Measurements from ENCODE around the gene NUMA1. TPM values are rescaled to one million over a fixed set of nuclear protein-coding genes. Genes with fewer than 3 reads are reported as not detected.
A peak's percentile ranks its signal among the peaks of the same experiment; 100 is the strongest.

The NUMA1 gene
- total and polyA plus RNA-seq, 2 experiments from 2014 or later = 119 to 417 TPM

DNA sequence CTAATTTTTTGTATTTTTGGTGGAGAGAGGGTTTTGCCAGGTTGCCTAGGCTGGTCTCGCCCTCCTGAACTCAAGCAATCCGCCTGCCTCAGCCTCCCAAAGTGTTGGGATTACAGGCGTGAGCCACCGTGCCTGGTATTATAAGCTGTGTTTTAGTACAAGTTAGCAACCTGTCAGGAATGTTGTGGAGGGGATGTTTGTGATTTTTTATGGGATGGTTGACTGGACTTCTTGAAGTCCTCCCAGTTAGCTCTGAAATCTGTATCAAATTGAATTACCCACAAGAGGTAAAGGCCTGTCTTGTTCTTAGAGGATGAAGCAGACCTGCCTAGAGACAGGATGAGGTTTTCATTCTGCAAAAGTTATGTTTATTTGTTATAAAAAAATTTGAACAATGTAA, 115.7 kb downstream of the NUMA1 start:
- H3K27ac ChIP-seq = no peak overlapping the region
- no peak for DNase-seq (ENCODE audit: low read depth in 1 of 2, low spot score in 1 of 2)

DNA sequence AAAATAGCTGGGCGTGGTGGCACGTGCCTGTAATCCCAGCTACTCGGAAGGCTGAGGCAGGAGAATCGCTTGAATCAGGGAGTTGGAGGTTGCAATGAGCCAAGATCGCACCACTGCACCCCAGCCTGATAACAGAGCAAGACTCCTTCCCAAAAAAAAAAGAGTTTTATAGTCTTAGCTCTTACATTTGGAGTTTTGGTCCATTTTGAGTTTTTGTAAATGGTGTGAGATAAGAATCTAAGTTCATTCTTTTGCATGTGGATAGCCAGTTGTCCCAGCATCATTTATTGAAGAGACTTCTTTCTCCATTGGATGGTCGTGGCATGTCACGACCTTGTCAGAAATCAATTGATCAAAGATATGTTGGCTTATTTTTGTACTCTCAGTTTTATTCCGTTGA, 116.9 kb downstream of the NUMA1 start:
- no peaks in the 10 kb centered on the region for H3K4me1 ChIP-seq (ENCODE audit: low read depth)
- H3K9me3 ChIP-seq (ENCODE audit: low read depth) = no peaks in the 10 kb centered on the region
- no peaks in the 10 kb centered on the region for H3K27me3 ChIP-seq
- TF ChIP-seq, protein P1, sequence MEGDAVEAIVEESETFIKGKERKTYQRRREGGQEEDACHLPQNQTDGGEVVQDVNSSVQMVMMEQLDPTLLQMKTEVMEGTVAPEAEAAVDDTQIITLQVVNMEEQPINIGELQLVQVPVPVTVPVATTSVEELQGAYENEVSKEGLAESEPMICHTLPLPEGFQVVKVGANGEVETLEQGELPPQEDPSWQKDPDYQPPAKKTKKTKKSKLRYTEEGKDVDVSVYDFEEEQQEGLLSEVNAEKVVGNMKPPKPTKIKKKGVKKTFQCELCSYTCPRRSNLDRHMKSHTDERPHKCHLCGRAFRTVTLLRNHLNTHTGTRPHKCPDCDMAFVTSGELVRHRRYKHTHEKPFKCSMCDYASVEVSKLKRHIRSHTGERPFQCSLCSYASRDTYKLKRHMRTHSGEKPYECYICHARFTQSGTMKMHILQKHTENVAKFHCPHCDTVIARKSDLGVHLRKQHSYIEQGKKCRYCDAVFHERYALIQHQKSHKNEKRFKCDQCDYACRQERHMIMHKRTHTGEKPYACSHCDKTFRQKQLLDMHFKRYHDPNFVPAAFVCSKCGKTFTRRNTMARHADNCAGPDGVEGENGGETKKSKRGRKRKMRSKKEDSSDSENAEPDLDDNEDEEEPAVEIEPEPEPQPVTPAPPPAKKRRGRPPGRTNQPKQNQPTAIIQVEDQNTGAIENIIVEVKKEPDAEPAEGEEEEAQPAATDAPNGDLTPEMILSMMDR (IDR thresholded peaks at IDR 0.05; ENCODE audit: low read depth, low read length) = no peak
- no peak for DNase-seq (ENCODE audit: low read depth in 1 of 2, low spot score in 1 of 2)
- H3K27ac ChIP-seq = no peak overlapping the region
- no peak overlapping the region for H3K4me3 ChIP-seq
- peaks cover 17% of the 10 kb centered on the region for H3K36me3 ChIP-seq

More for the DNA sequence above, 115.7 kb downstream of the NUMA1 start:
- Histone ChIP-seq H3K36me3 (peaks cover 19% of the 10 kb centered on the region), H3K27me3 (no peaks in the 10 kb centered on the region), H3K9me3 (ENCODE audit: low read depth) (no peaks in the 10 kb centered on the region), H3K4me3 (no peak overlapping the region), H3K4me1 (ENCODE audit: low read depth) (no peaks in the 10 kb centered on the region)
- TF ChIP-seq, protein P1 (IDR thresholded peaks at IDR 0.05; ENCODE audit: low read depth, low read length) = no peak

DNA sequence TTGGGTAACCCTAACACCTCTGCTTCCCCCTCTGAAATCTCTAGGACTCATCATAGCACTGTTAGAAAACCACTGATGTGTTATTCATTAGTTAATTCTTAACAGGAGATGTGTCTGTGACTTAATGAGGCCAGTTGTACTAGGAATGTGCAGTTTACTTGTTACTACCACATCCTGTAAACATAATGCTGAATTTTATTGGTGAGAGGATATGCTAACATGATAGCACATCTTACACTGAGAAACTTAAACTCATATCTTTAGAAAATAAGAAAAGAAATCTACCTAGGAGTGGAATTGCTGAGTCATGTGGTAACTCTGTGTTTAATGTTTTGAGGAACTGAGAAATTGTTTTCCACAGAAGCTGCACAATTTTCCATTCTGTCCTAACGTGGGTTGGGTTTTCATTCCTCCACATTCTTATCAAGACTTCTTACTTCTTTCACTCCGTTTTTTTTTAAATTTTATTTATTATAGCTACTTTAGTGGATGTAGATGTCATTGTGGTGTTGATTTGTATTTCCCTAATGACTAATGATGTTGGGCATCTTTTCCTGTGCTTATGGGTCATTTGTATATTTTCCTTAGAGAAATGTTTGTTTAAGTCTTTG, 117.8 kb downstream of the NUMA1 start:
- H3K4me3 ChIP-seq = no peak overlapping the region
- H3K4me1 ChIP-seq (ENCODE audit: low read depth) = no peaks in the 10 kb centered on the region
- H3K9me3 ChIP-seq (ENCODE audit: low read depth) = no peaks in the 10 kb centered on the region
- TF ChIP-seq, protein P1 (IDR thresholded peaks at IDR 0.05; ENCODE audit: low read depth, low read length) = no peak
- no peak overlapping the region for H3K27ac ChIP-seq
- peak in 1 of 2 donors; percentile 55 for DNase-seq (ENCODE audit: low read depth in 1 of 2, low spot score in 1 of 2)
- no peaks in the 10 kb centered on the region for H3K27me3 ChIP-seq
- peaks cover 17% of the 10 kb centered on the region for H3K36me3 ChIP-seq

- Histone ChIP-seq H3K27ac (no peak overlapping the region), H3K4me3 (no peak overlapping the region), H3K9me3 (ENCODE audit: low read depth) (no peaks in the 10 kb centered on the region), H3K27me3 (no peaks in the 10 kb centered on the region), H3K4me1 (ENCODE audit: low read depth) (no peaks in the 10 kb centered on the region), H3K36me3 (peaks cover 3% of the 10 kb centered on the region)
- no peak for DNase-seq (ENCODE audit: low read depth in 1 of 2, low spot score in 1 of 2)
- TF ChIP-seq, protein P1 (IDR thresholded peaks at IDR 0.05; ENCODE audit: low read depth, low read length) = no peak
Measured at GRCh38 chr11:71955898-71956456, 124.4 kb downstream of the NUMA1 start.

Other genes starting within 250 kb of the NUMA1 start
- gene DEFB108B, start 247.3 kb downstream of the NUMA1 start, total RNA-seq = not detected in 2 replicates
- 0.41 TPM in 1 of 2 replicates, not detected in the other for gene DEFB108B, start 247.3 kb downstream of the NUMA1 start, polyA plus RNA-seq
- not detected in 2 replicates for gene DEFB131B, start 202.1 kb downstream of the NUMA1 start, total RNA-seq
- not detected in 2 replicates for gene DEFB131B, start 202.1 kb downstream of the NUMA1 start, polyA plus RNA-seq
- gene XNDC1N, start 151.9 kb downstream of the NUMA1 start, total RNA-seq = 8.0 and 8.8 TPM in 2 replicates
- 6.3 and 7.9 TPM in 2 replicates for gene XNDC1N, start 151.9 kb downstream of the NUMA1 start, polyA plus RNA-seq
- gene RNF121, start 151.5 kb downstream of the NUMA1 start, total RNA-seq = 27.7 and 28.6 TPM in 2 replicates
- 16.2 and 16.8 TPM in 2 replicates for gene RNF121, start 151.5 kb downstream of the NUMA1 start, polyA plus RNA-seq
- 3.5 and 7.3 TPM in 2 replicates for gene IL18BP, start 81.6 kb downstream of the NUMA1 start, total RNA-seq
- 1.2 and 2.8 TPM in 2 replicates for gene IL18BP, start 81.6 kb downstream of the NUMA1 start, polyA plus RNA-seq
- 4.3 and 5.4 TPM in 2 replicates for gene LRRC51, start 308 bp upstream of the NUMA1 start, total RNA-seq
- 5.6 and 7.3 TPM in 2 replicates for gene LRRC51, start 308 bp upstream of the NUMA1 start, polyA plus RNA-seq
- 100 and 147 TPM in 2 replicates for gene LAMTOR1, start 22.8 kb upstream of the NUMA1 start, total RNA-seq
- gene LAMTOR1, start 22.8 kb upstream of the NUMA1 start, polyA plus RNA-seq = 137 and 180 TPM in 2 replicates
- gene TOMT, start 25.4 kb upstream of the NUMA1 start, total RNA-seq = not detected in 2 replicates
- not detected in 2 replicates for gene TOMT, start 25.4 kb upstream of the NUMA1 start, polyA plus RNA-seq
- gene ANAPC15, start 32.2 kb upstream of the NUMA1 start, total RNA-seq = 49.9 and 54.2 TPM in 2 replicates
- gene ANAPC15, start 32.2 kb upstream of the NUMA1 start, polyA plus RNA-seq = 59.7 and 101 TPM in 2 replicates
- not detected in 2 replicates for gene FOLR3, start 55.2 kb upstream of the NUMA1 start, total RNA-seq
- gene FOLR3, start 55.2 kb upstream of the NUMA1 start, polyA plus RNA-seq = not detected in 2 replicates
- gene FOLR1, start 111.6 kb upstream of the NUMA1 start, total RNA-seq = 0.88 and 1.8 TPM in 2 replicates
- gene FOLR1, start 111.6 kb upstream of the NUMA1 start, polyA plus RNA-seq = 3.1 and 3.9 TPM in 2 replicates
- not detected in 2 replicates for gene FOLR2, start 136.3 kb upstream of the NUMA1 start, total RNA-seq
- gene FOLR2, start 136.3 kb upstream of the NUMA1 start, polyA plus RNA-seq = not detected in 2 replicates
- gene INPPL1, start 144.2 kb upstream of the NUMA1 start, total RNA-seq = 178 and 182 TPM in 2 replicates
- gene INPPL1, start 144.2 kb upstream of the NUMA1 start, polyA plus RNA-seq = 130 and 156 TPM in 2 replicates
- gene PHOX2A, start 163.6 kb upstream of the NUMA1 start, total RNA-seq = 0.30 and 0.92 TPM in 2 replicates
- gene PHOX2A, start 163.6 kb upstream of the NUMA1 start, polyA plus RNA-seq = 0.50 TPM in 1 of 2 replicates, not detected in the other